ENCODE measurements around the gene PIM1.

PIM1 gene

DNA sequence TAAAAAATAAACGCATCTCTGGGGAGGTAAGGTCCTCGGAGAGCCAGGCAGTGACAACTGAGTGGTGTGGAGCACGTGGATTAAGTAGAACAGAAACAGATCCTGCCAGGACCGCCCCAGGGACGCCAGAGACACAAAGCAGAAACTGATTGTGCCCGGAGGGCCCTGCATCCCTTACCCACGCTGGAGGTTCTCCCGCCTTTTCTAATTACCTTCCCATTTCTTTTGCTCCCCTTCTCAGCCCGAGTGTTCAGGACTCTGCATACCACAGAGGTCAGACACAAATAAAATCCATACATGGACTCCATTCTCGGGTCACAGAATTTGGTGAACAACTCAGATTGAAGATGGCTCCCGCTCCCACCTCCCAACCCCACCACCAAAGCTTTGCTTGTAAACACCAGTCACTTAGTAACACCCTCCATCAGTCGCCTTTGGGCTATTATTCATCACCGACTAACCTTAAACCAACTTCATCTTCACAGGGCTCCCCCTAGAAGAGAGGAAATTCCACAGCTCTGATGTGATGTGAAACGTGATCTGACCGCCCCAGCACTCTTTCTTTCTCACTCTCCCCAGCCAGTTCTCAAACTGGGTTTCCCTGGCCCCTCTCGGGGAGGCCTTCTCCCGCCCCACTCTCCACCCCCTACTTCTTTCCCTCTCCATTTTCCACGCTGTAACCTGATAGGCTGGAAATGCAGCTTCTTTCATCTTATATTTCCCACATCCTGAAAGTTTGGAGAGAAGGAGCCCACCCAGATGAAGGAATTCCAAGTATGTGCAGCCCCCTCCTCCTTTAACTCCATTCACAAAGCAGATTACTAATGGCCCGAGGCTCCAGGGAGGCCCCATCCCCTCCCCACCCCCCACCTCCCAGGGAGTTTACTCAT is 32.5 kb upstream of the PIM1 start:
- DNase-seq (ENCODE audit: low read depth, low spot score), result no peak

GRCh38 chr6:37138856-37139229 is 31.1 kb upstream of the PIM1 start:
- DNase-seq (ENCODE audit: low read depth, low spot score), result no peak

DNA sequence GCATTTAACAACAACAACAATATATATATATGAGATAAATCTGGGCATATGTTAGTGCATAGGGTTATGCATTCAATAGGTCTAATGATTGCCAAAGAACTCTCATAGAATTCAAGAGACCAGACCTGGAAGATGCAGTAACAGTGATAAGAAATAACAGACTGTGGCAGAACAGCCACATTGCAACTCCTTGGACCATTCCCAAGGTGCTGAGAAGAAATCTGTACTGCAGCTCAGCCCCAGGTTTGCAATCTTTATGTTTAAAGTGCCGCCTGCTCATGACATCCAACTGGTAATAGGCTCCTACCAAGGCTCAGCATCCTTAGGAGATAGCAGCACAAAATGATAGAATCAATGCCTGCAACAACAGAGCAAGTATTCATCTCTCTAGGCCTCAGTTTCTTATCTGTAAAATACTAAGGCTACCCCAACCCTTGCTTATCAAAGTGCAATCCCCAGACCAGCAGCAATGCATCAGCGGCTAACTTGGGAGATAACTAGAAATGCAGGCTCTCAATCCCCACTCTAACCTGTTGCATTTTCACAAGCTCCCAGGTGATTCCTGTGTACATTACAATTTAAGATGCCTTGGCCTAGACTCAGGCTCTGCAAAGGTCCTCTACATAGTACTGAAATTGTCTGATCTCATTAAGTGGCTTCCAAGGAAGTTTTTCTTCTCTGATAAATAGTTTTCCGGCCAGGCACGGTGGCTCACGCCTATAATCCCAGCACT is 30.6 kb upstream of the PIM1 start:
- DNase-seq (ENCODE audit: low read depth, low spot score), result no peak

GRCh38 chr6:37140145-37140544 is 29.8 kb upstream of the PIM1 start:
- DNase-seq (ENCODE audit: low read depth, low spot score), result no peak

GRCh38 chr6:37141281-37142049 is 28.5 kb upstream of the PIM1 start:
- no peak for DNase-seq (ENCODE audit: low read depth, low spot score)

- no peak for DNase-seq (ENCODE audit: low read depth, low spot score)
These were observed 27.8 kb upstream of the PIM1 start for GRCh38 chr6:37142050-37142614.

DNA sequence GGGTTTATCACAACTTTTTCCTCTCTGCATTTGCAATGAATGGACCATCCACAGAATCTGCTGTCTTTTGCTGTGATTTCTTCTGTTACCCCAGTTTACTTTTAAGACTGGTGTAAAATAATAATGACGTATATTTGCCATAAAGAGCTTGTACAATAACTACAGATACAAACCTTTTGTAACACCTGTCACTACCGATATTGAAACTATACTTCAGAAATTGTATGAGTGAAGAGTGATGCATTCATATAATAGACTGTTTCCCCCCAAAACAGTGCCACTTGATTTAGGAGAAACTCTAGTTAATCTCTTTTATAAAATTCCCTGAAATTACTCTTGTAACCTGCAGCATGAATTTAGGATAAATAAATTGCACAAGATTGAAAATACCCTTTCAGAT is 26.4 kb upstream of the PIM1 start:
- DNase-seq (ENCODE audit: low read depth, low spot score), result no peak

DNA sequence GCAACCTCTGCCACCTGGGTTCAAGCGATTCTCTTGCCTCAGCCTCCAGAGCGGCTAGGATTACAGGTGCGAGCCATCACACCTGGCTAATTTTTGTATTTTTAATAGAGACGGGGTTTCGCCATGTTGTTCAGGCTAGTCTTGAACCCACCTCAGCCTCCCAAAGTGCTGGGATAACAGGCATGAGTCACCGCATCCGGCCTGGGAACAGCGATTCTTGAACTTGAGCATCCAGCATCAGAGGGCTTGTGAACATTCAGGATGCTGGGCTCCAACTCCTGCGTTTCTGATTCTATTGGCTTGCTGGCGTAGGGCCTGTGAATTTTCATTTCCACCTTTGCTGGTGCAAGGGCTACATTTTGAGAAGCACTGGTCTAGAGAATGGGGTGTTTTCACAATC is 24.5 kb upstream of the PIM1 start:
- DNase-seq (ENCODE audit: low read depth, low spot score), result no peak

- no peak for DNase-seq (ENCODE audit: low read depth, low spot score)
These were observed 23.2 kb upstream of the PIM1 start for GRCh38 chr6:37146735-37147157.

- no peak for DNase-seq (ENCODE audit: low read depth, low spot score)
These were observed 20.2 kb upstream of the PIM1 start for GRCh38 chr6:37149745-37150144.

DNA sequence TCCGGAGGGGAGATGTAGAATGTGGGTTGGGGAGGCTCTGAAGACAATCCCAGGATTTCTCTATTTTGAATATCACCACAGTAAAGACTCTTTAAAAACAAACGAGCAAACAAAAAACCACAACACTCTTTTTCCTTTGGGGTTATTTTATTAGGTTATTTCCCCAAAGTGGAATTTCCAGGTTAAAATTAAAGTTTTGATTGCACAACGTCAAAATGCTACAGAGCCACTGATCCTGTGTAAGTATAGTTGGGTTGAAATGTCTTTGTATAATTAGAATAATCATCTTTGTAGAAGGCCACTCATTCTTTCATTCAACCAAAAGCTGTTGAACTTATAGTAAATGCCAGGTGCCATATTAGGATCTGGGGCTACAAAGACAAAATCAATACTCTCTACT is 19.6 kb upstream of the PIM1 start:
- no peak for DNase-seq (ENCODE audit: low read depth, low spot score)

- no peak for DNase-seq (ENCODE audit: low read depth, low spot score)
These were observed 14.3 kb upstream of the PIM1 start for GRCh38 chr6:37155394-37156312.

DNA sequence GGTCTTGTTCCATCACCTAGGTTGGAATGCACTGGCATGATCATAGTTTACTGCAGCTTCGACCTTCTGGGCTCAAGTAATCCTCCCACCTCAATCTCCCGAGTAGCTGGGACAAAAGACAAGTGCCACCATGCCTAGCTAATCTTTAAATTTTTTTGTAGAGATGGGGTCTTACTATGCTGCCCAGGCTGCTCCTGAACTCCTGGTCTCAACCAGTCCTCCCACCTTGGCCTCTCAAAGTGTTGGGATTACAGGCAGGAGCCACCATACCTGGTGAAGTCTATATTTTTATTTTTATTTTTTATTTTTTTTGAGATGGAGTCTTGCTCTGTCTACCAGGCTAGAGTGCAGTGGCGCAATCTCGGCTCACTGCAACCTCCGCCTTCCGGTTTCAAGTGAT is 11.4 kb upstream of the PIM1 start:
- no peak for DNase-seq (ENCODE audit: low read depth, low spot score)

DNA sequence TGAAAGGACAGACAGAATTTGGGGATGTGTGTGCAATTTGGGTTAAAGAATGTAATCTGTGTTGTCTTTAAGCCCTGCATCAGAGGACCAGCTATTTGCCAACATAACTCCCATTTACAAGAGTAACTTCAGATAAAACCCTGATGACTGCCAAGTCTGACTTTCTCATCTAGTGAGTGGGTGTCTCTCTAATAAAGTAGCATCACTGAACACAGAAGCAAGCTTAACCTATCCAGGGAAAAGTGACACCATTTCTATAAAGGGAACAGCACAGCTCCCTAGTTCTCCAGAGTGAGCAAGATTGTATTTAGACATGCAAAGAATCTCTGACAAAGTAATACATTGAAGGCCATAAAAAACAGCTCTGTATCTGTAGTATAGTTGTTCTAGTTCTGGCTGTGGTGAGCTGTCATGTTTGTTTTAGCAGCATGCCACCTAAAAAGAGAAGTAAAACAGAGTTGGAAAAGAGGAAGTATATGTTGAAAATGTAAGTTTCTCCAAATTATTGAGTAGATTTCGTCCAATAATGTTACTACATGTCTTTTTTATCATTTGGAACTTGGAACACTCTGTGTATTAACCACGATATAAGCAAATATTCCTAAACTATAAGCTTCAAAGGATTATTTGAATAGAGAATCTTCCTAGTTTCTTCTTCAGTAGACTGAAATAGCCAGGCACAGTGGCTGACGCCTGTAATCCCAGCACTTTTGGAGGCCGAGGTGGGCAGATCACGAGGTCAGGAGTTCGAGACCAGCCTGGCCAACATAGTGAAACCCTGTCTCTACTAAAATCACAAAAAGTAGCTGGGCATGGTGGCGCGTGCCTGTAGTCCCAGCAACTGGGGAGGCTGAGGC is 8.8 kb upstream of the PIM1 start:
- DNase-seq (ENCODE audit: low read depth, low spot score), result no peak

- DNase-seq (ENCODE audit: low read depth, low spot score), result no peak
These were observed 7.2 kb upstream of the PIM1 start for GRCh38 chr6:37162740-37163139.

DNA sequence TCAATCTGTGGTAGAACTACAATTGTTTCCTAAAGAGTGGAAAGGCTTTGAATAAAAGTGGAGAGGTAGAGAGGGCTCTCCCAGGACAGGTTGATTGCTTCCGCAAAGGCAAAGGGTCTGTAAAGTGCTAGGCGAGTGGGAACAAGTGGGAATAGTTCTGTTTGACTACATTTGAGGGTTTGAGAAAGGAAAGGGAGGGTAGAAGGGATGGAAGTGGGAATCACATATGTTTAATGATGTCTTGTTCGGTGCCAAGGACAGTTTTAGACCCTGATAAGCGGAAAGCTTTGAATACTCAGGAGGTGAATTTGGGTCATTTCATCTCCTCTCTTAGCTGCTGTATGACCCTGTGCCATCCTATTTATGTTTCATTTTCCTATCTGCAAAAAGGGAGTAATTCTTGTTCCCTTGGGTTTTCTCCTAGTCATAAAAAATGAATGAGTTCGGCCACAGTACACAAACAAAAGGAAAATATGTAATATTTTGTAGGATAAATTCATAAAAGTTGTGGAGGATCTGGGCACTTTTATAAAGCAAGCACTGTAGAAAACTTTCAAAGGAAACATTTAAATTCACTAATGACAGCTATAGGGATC is 1.7 kb upstream of the PIM1 start:
- DNase-seq (ENCODE audit: low read depth, low spot score), result no peak

- no peak for DNase-seq (ENCODE audit: low read depth, low spot score)
These were observed 999 bp upstream of the PIM1 start for GRCh38 chr6:37168811-37169495.

- DNase-seq (ENCODE audit: low read depth, low spot score), result no peak
These were observed 585 bp downstream of the PIM1 start for GRCh38 chr6:37170273-37171200.

Data from activated naive CD8-positive, alpha-beta T cell treated with anti-CD3 and anti-CD28 coated beads, Interleukin-2, amount 50 U/mL, for 16 hours (primary cell).